ENCODE results near the gene AP3S1. TPM values are rescaled to one million over a fixed set of nuclear protein-coding genes. Genes with fewer than 3 reads are reported as not detected.

The AP3S1 gene
- total and polyA plus RNA-seq, 2 of the 13 experiments (the other 11 are each of a cell fraction or from before 2014, with no cell fraction given), result 50.5 to 85.9 TPM

DNA sequence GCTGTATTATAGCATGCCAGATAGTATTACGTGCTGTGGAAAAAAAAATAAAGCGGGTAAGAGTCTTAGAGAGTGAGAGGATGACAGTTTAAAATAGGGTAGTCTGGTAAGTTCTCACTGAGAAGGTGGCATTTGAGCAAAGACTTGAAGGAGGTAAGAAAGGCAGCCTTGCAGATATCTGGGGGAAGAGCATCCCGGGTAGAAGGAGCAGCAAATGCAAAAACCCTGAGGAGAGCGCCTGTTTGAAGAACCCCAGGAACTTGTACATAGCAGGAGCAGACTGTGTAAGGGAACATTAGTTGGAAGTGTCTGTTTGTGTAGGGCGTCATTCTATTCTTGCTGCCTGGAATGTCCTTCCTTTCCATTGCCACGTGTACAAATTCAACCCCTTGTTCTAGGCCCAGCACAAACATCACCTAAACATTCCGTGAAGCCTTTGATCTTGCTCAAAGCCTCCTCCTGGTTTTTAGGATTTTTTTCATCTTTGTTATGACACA, 2.6 kb downstream of the AP3S1 start (continued):
- TF ChIP-seq, protein P1, sequence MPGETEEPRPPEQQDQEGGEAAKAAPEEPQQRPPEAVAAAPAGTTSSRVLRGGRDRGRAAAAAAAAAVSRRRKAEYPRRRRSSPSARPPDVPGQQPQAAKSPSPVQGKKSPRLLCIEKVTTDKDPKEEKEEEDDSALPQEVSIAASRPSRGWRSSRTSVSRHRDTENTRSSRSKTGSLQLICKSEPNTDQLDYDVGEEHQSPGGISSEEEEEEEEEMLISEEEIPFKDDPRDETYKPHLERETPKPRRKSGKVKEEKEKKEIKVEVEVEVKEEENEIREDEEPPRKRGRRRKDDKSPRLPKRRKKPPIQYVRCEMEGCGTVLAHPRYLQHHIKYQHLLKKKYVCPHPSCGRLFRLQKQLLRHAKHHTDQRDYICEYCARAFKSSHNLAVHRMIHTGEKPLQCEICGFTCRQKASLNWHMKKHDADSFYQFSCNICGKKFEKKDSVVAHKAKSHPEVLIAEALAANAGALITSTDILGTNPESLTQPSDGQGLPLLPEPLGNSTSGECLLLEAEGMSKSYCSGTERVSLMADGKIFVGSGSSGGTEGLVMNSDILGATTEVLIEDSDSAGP (CRISPR knock-in tag; IDR thresholded peaks at IDR 0.05; ENCODE audit: borderline replicate concordance), result no peak
- TF ChIP-seq PAX8 (CRISPR knock-in tag; IDR thresholded peaks at IDR 0.05; ENCODE audit: borderline replicate concordance), result no peak
- TF ChIP-seq ZBTB8A (CRISPR knock-in tag; IDR thresholded peaks at IDR 0.05; ENCODE audit: borderline replicate concordance, low read depth), result no peak
- TF ChIP-seq KAT8 (CRISPR knock-in tag; IDR thresholded peaks at IDR 0.05), result 0 out of 2 replicates have a peak, but pooled peaks have one; percentile 19
- TF ChIP-seq ZNF615 (CRISPR knock-in tag; IDR thresholded peaks at IDR 0.05; ENCODE audit: borderline replicate concordance), result no peak
- TF ChIP-seq MTF1 (CRISPR knock-in tag; IDR thresholded peaks at IDR 0.05), result no peak
- TF ChIP-seq, protein P2, sequence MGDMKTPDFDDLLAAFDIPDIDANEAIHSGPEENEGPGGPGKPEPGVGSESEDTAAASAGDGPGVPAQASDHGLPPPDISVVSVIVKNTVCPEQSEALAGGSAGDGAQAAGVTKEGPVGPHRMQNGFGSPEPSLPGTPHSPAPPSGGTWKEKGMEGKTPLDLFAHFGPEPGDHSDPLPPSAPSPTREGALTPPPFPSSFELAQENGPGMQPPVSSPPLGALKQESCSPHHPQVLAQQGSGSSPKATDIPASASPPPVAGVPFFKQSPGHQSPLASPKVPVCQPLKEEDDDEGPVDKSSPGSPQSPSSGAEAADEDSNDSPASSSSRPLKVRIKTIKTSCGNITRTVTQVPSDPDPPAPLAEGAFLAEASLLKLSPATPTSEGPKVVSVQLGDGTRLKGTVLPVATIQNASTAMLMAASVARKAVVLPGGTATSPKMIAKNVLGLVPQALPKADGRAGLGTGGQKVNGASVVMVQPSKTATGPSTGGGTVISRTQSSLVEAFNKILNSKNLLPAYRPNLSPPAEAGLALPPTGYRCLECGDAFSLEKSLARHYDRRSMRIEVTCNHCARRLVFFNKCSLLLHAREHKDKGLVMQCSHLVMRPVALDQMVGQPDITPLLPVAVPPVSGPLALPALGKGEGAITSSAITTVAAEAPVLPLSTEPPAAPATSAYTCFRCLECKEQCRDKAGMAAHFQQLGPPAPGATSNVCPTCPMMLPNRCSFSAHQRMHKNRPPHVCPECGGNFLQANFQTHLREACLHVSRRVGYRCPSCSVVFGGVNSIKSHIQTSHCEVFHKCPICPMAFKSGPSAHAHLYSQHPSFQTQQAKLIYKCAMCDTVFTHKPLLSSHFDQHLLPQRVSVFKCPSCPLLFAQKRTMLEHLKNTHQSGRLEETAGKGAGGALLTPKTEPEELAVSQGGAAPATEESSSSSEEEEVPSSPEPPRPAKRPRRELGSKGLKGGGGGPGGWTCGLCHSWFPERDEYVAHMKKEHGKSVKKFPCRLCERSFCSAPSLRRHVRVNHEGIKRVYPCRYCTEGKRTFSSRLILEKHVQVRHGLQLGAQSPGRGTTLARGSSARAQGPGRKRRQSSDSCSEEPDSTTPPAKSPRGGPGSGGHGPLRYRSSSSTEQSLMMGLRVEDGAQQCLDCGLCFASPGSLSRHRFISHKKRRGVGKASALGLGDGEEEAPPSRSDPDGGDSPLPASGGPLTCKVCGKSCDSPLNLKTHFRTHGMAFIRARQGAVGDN (CRISPR knock-in tag; IDR thresholded peaks at IDR 0.05), result no peak
- 0 out of 2 replicates have a peak, but pooled peaks have one; percentile 30 for TF ChIP-seq ARNTL (CRISPR knock-in tag; IDR thresholded peaks at IDR 0.05)
- no peak for TF ChIP-seq ZSCAN21 (CRISPR knock-in tag; IDR thresholded peaks at IDR 0.05; ENCODE audit: borderline replicate concordance)
- TF ChIP-seq, protein P3, sequence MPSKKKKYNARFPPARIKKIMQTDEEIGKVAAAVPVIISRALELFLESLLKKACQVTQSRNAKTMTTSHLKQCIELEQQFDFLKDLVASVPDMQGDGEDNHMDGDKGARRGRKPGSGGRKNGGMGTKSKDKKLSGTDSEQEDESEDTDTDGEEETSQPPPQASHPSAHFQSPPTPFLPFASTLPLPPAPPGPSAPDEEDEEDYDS (CRISPR knock-in tag; IDR thresholded peaks at IDR 0.05), result 0 out of 2 replicates have a peak, but pooled peaks have one; percentile 18
- TF ChIP-seq TCF7L2 (IDR thresholded peaks at IDR 0.05; ENCODE audit: low read depth, low read length), result 0 out of 2 replicates have a peak, but pooled peaks have one; percentile 35
- TF ChIP-seq HMG20A (CRISPR knock-in tag; IDR thresholded peaks at IDR 0.05; ENCODE audit: borderline replicate concordance), result peak; percentile 37; the same call in 1 of the 2 replicates
- TF ChIP-seq TARDBP (CRISPR knock-in tag; IDR thresholded peaks at IDR 0.05), result no peak
- TF ChIP-seq, protein P4, sequence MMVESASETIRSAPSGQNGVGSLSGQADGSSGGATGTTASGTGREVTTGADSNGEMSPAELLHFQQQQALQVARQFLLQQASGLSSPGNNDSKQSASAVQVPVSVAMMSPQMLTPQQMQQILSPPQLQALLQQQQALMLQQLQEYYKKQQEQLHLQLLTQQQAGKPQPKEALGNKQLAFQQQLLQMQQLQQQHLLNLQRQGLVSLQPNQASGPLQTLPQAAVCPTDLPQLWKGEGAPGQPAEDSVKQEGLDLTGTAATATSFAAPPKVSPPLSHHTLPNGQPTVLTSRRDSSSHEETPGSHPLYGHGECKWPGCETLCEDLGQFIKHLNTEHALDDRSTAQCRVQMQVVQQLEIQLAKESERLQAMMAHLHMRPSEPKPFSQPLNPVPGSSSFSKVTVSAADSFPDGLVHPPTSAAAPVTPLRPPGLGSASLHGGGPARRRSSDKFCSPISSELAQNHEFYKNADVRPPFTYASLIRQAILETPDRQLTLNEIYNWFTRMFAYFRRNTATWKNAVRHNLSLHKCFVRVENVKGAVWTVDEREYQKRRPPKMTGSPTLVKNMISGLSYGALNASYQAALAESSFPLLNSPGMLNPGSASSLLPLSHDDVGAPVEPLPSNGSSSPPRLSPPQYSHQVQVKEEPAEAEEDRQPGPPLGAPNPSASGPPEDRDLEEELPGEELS (CRISPR knock-in tag; IDR thresholded peaks at IDR 0.05), result peak; percentile 58
- TF ChIP-seq MBD4 (IDR thresholded peaks at IDR 0.05; ENCODE audit: borderline replicate concordance, low read length), result no peak
- TF ChIP-seq CREB1 (IDR thresholded peaks at IDR 0.05), result no peak
- TF ChIP-seq CREB1 (CRISPR knock-in tag; IDR thresholded peaks at IDR 0.05), result 0 out of 2 replicates have a peak, but pooled peaks have one; percentile 36
- no peak for TF ChIP-seq KDM2A (CRISPR knock-in tag; IDR thresholded peaks at IDR 0.05; ENCODE audit: borderline replicate concordance, low read depth)
- no peak for TF ChIP-seq HOXA5 (CRISPR knock-in tag; IDR thresholded peaks at IDR 0.05)
- 0 out of 2 replicates have a peak, but pooled peaks have one; percentile 18 for TF ChIP-seq FOSL2 (CRISPR knock-in tag; IDR thresholded peaks at IDR 0.05)
- TF ChIP-seq SALL1 (CRISPR knock-in tag; IDR thresholded peaks at IDR 0.05), result peak; percentile 36; the same call in 1 of the 2 replicates
- peak; percentile 29; the same call in 1 of the 2 replicates for TF ChIP-seq HOXA3 (CRISPR knock-in tag; IDR thresholded peaks at IDR 0.05)

Measured in HepG2 (cell line).